A549 (cell line): ENCODE data around the gene ZNF275. TPM values are rescaled to one million over a fixed set of nuclear protein-coding genes. Genes with fewer than 3 reads are reported as not detected.

ENCODE experiments used
- ATAC-seq, 2 experiments: fragments of 200-7000 bp in 1 of 2; fragments of >200 bp in 1 of 2; cut with Nextera tagmentation in 1 of 2; cut with Tn5 transposase in 1 of 2; 3 replicates each; pipeline versions ENCODE4 v1.8.0 to v1.9.1; 2018 to 2020; ENCODE audit warnings: mild to moderate bottlenecking in 1 of 2, moderate library complexity in 1 of 2
- CTCF ChIA-PET: fragments of 300-600 bp; sonication (Branson Sonifier 250); formaldehyde crosslinking; extraction: SDS; loops from one replicate; lab custom pipeline; 2021; ENCODE audit warnings: antibody characterized with exemption, inconsistent platforms; lab: Yijun Ruan, JAX
- POLR2A ChIA-PET: fragments of 350-600 bp; formaldehyde crosslinking; extraction: SDS; loops from one replicate; lab custom pipeline; 2021; ENCODE audit warnings: antibody characterized with exemption, inconsistent platforms; lab: Yijun Ruan, JAX
- DNase-seq, 2 experiments: peaks; one replicate each; pipeline versions ENCODE4 v3.0.0 to v3.0.0-alpha.2; 2011 to 2016; ENCODE audit warnings: low read depth in 1 of 2, low spot score in 1 of 2
- FAIRE-seq: peaks from 2 replicates; lab custom pipeline; 2011; peaks lifted over from hg19 to GRCh38; lab: Jason Lieb, UNC
- H3K27ac ChIP-seq, 2 experiments: fragments of >200 bp; sonication (Bioruptor Twin); formaldehyde crosslinking; 3 replicates each; pipeline ENCODE4 v1.5.1; 2016 to 2017
- H3K4me1 ChIP-seq: fragments of >200 bp; sonication (Bioruptor Twin); formaldehyde crosslinking; 3 replicates; pipeline ENCODE4 v1.6.1; 2016
- H3K4me2 ChIP-seq: fragments of >200 bp; sonication (Bioruptor Twin); formaldehyde crosslinking; 3 replicates; pipeline ENCODE4 v1.6.1; 2016
- H3K4me3 ChIP-seq: fragments of >200 bp; sonication (Bioruptor Twin); formaldehyde crosslinking; 3 replicates; pipeline ENCODE4 v1.5.1; 2016
- H3K9me3 ChIP-seq: fragments of >200 bp; sonication (Bioruptor Twin); formaldehyde crosslinking; 3 replicates; pipeline ENCODE4 v1.6.1; 2016
- BHLHE40 ChIP-seq: IDR thresholded peaks from 2 replicates; pipeline ENCODE4 v1.6.1; 2012; ENCODE audit warnings: low read depth, low read length, inconsistent platforms
- CBX2 ChIP-seq: fragments of 200-600 bp; sonication (generic); IDR thresholded peaks from 2 replicates; pipeline ENCODE4 v1.6.1; 2016; ENCODE audit warnings: low read depth, mild to moderate bottlenecking, borderline replicate concordance
- CBX8 ChIP-seq: fragments of 200-600 bp; sonication (generic); IDR thresholded peaks from 2 replicates; pipeline ENCODE4 v1.6.1; 2016
- CEBPB ChIP-seq, 2 experiments: fragments of >200 bp in 1 of 2; sonication (Bioruptor Twin) in 1 of 2; formaldehyde crosslinking in 1 of 2; IDR thresholded peaks; 2 replicates each; pipeline ENCODE4 v1.6.1; 2012 to 2016
- CHD4 ChIP-seq: fragments of 200-600 bp; sonication (generic); IDR thresholded peaks from 2 replicates; pipeline ENCODE4 v1.6.1; 2016; ENCODE audit warnings: antibody characterized with exemption, mild to moderate bottlenecking, borderline replicate concordance
- EHMT2 ChIP-seq: fragments of 200-600 bp; sonication (generic); IDR thresholded peaks from 2 replicates; pipeline ENCODE4 v1.6.1; 2016; ENCODE audit warnings: antibody characterized with exemption, low read depth, mild to moderate bottlenecking, moderate library complexity
- ESRRA ChIP-seq: fragments of 150-350 bp; IDR thresholded peaks from 2 replicates; pipeline ENCODE4 v1.6.1; 2014; ENCODE audit warnings: mild to moderate bottlenecking, low read length, borderline replicate concordance
- FOSB ChIP-seq: fragments of 250-450 bp; sonication (Bioruptor Pico); IDR thresholded peaks from 2 replicates; pipeline ENCODE4 v1.5.0; 2020; ENCODE audit warnings: mild to moderate bottlenecking, moderate library complexity
- HDAC2 ChIP-seq: fragments of 200-600 bp; sonication (generic); IDR thresholded peaks from 2 replicates; pipeline ENCODE4 v1.6.1; 2016
- HOXB13 ChIP-seq: fragments of 250-450 bp; sonication (Bioruptor Pico); IDR thresholded peaks from 2 replicates; pipeline ENCODE4 v1.5.0; 2020; ENCODE audit warnings: low read depth, mild to moderate bottlenecking, moderate library complexity
- JUNB ChIP-seq: fragments of >200 bp; sonication (Bioruptor Twin); formaldehyde crosslinking; IDR thresholded peaks from 2 replicates; pipeline ENCODE4 v1.6.1; 2016
- KDM5A ChIP-seq: fragments of 200-600 bp; sonication (generic); IDR thresholded peaks from 2 replicates; pipeline ENCODE4 v1.6.1; 2016; ENCODE audit warnings: antibody characterized with exemption, mild to moderate bottlenecking
- NFE2L2 ChIP-seq: fragments of 150-350 bp; conservative IDR thresholded peaks from 2 replicates; pipeline ENCODE4 v1.6.1; 2014; ENCODE audit warnings: low read length
- NR3C1 ChIP-seq: fragments of >200 bp; sonication (Bioruptor Twin); formaldehyde crosslinking; IDR thresholded peaks from 3 replicates; pipeline ENCODE4 v1.6.1; 2017
- PHF8 ChIP-seq: fragments of 200-600 bp; sonication (generic); IDR thresholded peaks from 2 replicates; pipeline ENCODE4 v1.6.1; 2016; ENCODE audit warnings: low read depth, mild to moderate bottlenecking, antibody characterized with exemption, moderate library complexity, borderline replicate concordance
- RAD21 ChIP-seq, 2 experiments: fragments of >200 bp in 1 of 2; sonication (Bioruptor Twin) in 1 of 2; formaldehyde crosslinking in 1 of 2; IDR thresholded peaks in 1 of 2; conservative IDR thresholded peaks in 1 of 2; 2 replicates in 1 of 2; 3 replicates in 1 of 2; pipeline ENCODE4 v1.6.1; 2012 to 2018; ENCODE audit warnings: inconsistent platforms in 1 of 2
- RARB ChIP-seq: fragments of 250-450 bp; sonication (Bioruptor Pico); IDR thresholded peaks from 2 replicates; pipeline ENCODE4 v1.8.0; 2021; ENCODE audit warnings: mild to moderate bottlenecking, moderate library complexity
- RCOR1 ChIP-seq: fragments of 150-350 bp; IDR thresholded peaks from 2 replicates; pipeline ENCODE4 v1.6.1; 2014; ENCODE audit warnings: antibody characterized with exemption, low read length, low read depth
- SREBF2 ChIP-seq: fragments of 450-650 bp; IDR thresholded peaks from 2 replicates; pipeline ENCODE4 v1.6.1; 2014; ENCODE audit warnings: mild to moderate bottlenecking, moderate library complexity
- TFCP2L1 ChIP-seq: fragments of 250-450 bp; sonication (Bioruptor Pico); IDR thresholded peaks from 2 replicates; pipeline ENCODE4 v1.5.0; 2021; ENCODE audit warnings: mild to moderate bottlenecking
- ZSCAN20 ChIP-seq: fragments of 250-450 bp; sonication (Bioruptor Pico); IDR thresholded peaks from 2 replicates; pipeline ENCODE4 v1.8.0; 2022; ENCODE audit warnings: mild to moderate bottlenecking, moderate library complexity
- WGBS: methylation state at CpG from one replicate; pipeline ENCODE4 v1.1.6; 2017; ENCODE audit errors: missing lambda C conversion rate; 5-methylcytosine and 5-hydroxymethylcytosine counted together
- polyA plus RNA-seq, 4 experiments: library from polyadenylated mRNA; depleted of rRNA in 3 of 4; stranded (reverse); fragments of >200 nt; fragmentation: RNase III in 1 of 4; extraction: RNeasy Plus Mini Kit Qiagen cat#74134 plus additional on column Dnase treatment in 1 of 4; gene quantifications; 2 replicates in 3 of 4; 3 replicates in 1 of 4; pipeline ENCODE4 v1.2.3, GENCODE V29; 2011 to 2017
- TF ChIP-seq, protein P1 (sequence below): fragments of >200 bp; sonication (Bioruptor Twin); formaldehyde crosslinking; IDR thresholded peaks from 3 replicates; pipeline ENCODE4 v1.5.1; 2016
- TF ChIP-seq, protein P2 (sequence below): IDR thresholded peaks from 2 replicates; pipeline ENCODE4 v1.6.1; 2012
- TF ChIP-seq, protein P3 (sequence below): fragments of 150-350 bp; IDR thresholded peaks from 2 replicates; pipeline ENCODE4 v1.6.1; 2014; ENCODE audit warnings: low read depth, mild to moderate bottlenecking, low read length
- TF ChIP-seq, protein P4 (sequence below): IDR thresholded peaks from 2 replicates; pipeline ENCODE4 v1.6.1; 2012
- TF ChIP-seq, protein P5 (sequence below): IDR thresholded peaks from 2 replicates; pipeline ENCODE4 v1.6.1; 2012; ENCODE audit warnings: low read depth, borderline replicate concordance

The ZNF275 gene
- polyA plus RNA-seq, 2 of the 4 experiments (the other 2 are of a cell fraction), result 3.2 to 6.5 TPM

DNA sequence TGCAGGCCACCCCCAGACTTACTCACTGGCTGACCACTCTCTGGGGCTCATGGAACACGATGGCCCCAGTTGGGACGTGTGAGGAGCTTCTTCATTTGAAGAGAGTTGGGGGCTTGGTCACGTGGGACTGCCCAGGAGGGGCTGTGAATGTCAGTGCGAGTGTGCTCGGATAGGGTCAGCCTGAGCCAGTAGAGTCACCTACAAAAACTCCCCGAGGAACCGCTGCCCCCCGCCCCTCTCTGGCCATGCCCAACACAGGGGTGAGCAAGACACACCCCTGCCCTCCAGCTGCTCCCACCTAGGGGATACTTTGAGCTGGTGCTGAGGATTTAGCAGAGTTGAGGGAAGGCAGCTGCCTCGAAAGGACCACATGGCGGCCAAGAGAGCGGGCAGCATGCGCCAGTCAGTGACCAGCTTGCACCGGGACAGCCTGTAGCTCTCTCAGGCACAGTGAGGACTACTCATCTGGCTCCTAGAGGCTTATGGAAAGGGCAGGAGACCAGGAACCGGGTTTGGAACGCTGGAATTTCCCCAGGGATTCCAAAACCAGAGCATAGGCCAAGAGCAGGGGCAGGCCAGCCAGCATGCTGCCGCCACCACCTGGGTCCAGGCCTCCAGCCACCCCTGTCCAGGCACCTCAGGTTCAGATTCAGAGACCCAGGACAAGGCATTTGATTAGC lies 58.8 kb downstream of the ZNF275 start (continued):
- TF ChIP-seq FOSB (no peak), PHF8 (no peak), ZSCAN20 (no peak), CHD4 (no peak), RARB (no peak)
- TF ChIP-seq, all 56 proteins: peak for 0

DNA sequence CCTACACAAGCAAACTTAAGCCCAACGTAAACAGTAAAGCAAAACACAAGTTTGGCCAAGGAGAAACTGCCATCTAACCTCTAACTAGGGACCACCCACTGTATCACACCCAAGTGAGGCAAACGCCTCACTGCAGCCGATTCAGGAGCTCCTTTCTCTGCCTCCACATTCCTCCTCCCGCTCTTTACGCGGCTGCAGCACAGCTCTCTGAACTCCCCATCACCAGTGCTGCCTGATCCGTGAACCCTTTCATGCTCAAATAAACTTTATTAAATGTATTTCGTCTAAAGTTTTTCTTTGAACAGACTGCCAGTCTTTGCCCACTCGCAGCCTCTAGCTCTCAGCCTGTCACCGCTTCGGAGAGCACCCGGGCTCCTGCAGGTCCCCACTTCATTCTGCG lies 60.7 kb downstream of the ZNF275 start:
- FAIRE-seq (no peak), DNase-seq (no peak), ATAC-seq (no peak)
- TF ChIP-seq, protein P1, sequence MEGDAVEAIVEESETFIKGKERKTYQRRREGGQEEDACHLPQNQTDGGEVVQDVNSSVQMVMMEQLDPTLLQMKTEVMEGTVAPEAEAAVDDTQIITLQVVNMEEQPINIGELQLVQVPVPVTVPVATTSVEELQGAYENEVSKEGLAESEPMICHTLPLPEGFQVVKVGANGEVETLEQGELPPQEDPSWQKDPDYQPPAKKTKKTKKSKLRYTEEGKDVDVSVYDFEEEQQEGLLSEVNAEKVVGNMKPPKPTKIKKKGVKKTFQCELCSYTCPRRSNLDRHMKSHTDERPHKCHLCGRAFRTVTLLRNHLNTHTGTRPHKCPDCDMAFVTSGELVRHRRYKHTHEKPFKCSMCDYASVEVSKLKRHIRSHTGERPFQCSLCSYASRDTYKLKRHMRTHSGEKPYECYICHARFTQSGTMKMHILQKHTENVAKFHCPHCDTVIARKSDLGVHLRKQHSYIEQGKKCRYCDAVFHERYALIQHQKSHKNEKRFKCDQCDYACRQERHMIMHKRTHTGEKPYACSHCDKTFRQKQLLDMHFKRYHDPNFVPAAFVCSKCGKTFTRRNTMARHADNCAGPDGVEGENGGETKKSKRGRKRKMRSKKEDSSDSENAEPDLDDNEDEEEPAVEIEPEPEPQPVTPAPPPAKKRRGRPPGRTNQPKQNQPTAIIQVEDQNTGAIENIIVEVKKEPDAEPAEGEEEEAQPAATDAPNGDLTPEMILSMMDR, result no peak
- TF ChIP-seq, protein P2, sequence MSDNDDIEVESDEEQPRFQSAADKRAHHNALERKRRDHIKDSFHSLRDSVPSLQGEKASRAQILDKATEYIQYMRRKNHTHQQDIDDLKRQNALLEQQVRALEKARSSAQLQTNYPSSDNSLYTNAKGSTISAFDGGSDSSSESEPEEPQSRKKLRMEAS, result no peak
- TF ChIP-seq EHMT2 (no peak), HDAC2 (no peak), RCOR1 (no peak), CBX2 (no peak), CBX8 (no peak)
- WGBS, result 52% methylated on average over 13 of the region's 13 CpGs
- no peak overlapping the region for H3K27ac ChIP-seq
- ChIA-PET CTCF (interaction anchor here (0.7 kb wide), 1 partner anchor 67 kb away, joined by 3 read pairs; no protein-coding TSS in a partner anchor), POLR2A (no interaction called here)
- no peaks in the 10 kb centered on the region for H3K4me1 ChIP-seq
- no peak overlapping the region for H3K4me3 ChIP-seq
- no peak overlapping the region for H3K4me2 ChIP-seq
- H3K9me3 ChIP-seq, result no peaks in the 10 kb centered on the region

DNA sequence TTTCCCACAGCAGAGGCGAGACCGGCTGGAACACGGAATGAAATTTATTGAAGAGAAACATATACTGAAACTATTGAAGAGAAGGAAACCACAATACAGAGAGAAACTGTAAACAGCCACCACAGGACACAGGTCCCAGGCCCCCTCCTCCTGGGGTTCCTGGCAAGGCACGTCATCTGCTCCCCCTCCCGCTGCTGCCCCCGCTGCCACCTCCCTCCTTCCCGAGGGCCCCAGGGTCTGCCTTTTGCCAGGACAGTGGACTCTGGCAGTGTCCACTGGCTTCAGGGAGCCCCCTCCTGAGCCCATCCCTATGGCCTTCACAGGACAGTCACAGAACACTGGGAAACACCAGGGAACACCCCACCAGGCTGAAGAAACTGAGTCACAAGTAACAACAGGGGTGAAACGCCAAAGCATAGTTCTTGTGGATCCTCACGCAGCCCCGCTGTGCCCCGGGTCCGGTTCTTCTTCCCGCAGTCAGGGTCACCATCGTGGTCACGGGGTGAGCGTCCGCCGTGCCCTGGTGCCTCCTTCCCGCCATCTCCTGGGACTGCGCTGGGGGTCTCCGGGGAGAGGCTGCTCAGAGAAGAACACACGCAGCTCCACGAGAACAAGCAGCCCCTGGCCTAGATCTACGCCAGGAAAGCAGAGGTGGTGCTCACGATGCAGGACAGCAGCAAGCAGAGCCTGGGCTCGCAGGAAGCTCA lies 61.8 kb downstream of the ZNF275 start:
- POLR2A ChIA-PET, result no interaction called here
- FAIRE-seq (no peak), ATAC-seq (no peak), DNase-seq (no peak)
- H3K27ac ChIP-seq, result no peak overlapping the region
- no peaks in the 10 kb centered on the region for H3K9me3 ChIP-seq
- H3K4me3 ChIP-seq, result no peak overlapping the region
- H3K4me1 ChIP-seq, result no peaks in the 10 kb centered on the region
- CTCF ChIA-PET, result no interaction called here
- WGBS, result 74% methylated on average over 18 of the region's 26 CpGs
- no peak overlapping the region for H3K4me2 ChIP-seq
- TF ChIP-seq NR3C1, result no peak

DNA sequence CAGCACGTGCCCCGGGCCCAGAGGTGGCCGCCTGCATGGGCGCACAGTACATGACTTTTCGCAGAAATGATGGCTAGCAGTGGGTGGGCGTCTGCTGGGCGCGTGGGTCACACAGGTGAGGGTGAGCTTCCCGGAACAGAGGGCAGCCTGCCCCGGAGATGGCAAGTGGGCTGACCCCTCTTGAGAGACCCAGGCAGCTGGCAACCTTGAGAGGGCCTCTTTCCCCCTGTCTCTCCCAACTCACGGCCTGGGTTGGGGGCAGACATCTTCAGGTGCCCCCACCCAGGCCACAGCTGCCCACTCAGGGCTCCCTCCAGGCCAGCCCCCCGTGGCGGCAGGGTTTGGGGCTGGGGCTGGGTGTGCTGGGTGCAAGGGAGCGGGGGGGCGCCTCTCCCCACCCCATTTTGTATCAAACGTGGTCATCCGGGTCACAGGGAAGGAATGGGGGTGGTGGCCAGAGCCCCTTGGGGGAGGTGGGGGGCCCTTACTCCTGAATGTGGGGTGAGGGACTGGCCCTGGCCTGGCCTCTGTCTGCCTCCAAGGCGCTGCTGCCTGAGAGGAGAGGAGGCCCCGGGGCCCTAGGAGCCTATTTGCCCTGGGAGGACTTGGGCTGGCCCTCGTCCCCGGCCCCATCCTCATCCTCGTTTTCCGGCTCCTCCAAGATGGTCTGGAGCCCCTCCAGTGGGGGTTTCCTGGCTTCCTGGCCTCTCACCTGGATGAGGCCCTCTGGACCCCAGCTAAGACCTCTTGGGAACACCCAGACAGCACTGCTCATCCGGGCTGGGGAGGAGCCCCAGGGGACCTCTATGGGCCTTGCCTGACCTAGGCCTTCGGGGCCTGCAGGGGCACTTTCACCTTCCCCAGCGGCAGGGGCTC lies 62.6 kb downstream of the ZNF275 start:
- Histone ChIP-seq H3K9me3 (no peaks in the 10 kb centered on the region), H3K4me1 (no peaks in the 10 kb centered on the region), H3K4me3 (no peak overlapping the region), H3K4me2 (no peak overlapping the region), H3K27ac (no peak overlapping the region)
- 39% methylated on average over 4 of the region's 26 CpGs for WGBS
- ATAC-seq (no peak; a peak in 1 of 6 replicates), DNase-seq (no peak), FAIRE-seq (no peak)
- CTCF ChIA-PET, result no interaction called here
- POLR2A ChIA-PET, result no interaction called here
- TF ChIP-seq CEBPB (IDR thresholded peaks at IDR 0.05) (no peak), BHLHE40 (no peak), RAD21 (conservative IDR thresholded peaks at IDR 0.05 in 1 of 2, IDR thresholded peaks at IDR 0.05 in 1 of 2) (no peak), HOXB13 (no peak), SREBF2 (no peak), KDM5A (no peak), TFCP2L1 (no peak), EHMT2 (no peak), ESRRA (no peak), NFE2L2 (no peak), JUNB (no peak)
- TF ChIP-seq, protein P3, sequence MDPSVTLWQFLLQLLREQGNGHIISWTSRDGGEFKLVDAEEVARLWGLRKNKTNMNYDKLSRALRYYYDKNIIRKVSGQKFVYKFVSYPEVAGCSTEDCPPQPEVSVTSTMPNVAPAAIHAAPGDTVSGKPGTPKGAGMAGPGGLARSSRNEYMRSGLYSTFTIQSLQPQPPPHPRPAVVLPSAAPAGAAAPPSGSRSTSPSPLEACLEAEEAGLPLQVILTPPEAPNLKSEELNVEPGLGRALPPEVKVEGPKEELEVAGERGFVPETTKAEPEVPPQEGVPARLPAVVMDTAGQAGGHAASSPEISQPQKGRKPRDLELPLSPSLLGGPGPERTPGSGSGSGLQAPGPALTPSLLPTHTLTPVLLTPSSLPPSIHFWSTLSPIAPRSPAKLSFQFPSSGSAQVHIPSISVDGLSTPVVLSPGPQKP, result no peak
- TF ChIP-seq, protein P4, sequence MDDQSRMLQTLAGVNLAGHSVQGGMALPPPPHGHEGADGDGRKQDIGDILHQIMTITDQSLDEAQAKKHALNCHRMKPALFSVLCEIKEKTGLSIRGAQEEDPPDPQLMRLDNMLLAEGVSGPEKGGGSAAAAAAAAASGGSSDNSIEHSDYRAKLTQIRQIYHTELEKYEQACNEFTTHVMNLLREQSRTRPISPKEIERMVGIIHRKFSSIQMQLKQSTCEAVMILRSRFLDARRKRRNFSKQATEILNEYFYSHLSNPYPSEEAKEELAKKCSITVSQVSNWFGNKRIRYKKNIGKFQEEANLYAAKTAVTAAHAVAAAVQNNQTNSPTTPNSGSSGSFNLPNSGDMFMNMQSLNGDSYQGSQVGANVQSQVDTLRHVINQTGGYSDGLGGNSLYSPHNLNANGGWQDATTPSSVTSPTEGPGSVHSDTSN, result no peak
- TF ChIP-seq, protein P5, sequence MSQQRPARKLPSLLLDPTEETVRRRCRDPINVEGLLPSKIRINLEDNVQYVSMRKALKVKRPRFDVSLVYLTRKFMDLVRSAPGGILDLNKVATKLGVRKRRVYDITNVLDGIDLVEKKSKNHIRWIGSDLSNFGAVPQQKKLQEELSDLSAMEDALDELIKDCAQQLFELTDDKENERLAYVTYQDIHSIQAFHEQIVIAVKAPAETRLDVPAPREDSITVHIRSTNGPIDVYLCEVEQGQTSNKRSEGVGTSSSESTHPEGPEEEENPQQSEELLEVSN, result no peak
